SK-N-MC (cell line): ENCODE results near the gene TOMM7.

Experiments used
- DNase-seq: peaks from one replicate; pipeline ENCODE4 v3.0.0-alpha.2; 2011; ENCODE audit warnings: low read depth, low spot score
- H3K27ac ChIP-seq: fragments of 200-600 bp; sonication (generic); 2 replicates; pipeline ENCODE4 v1.5.1; 2016; ENCODE audit warnings: mixed run types
- H3K36me3 ChIP-seq: fragments of 200-600 bp; sonication (generic); 2 replicates; pipeline ENCODE4 v1.6.1; 2017; ENCODE audit warnings: antibody characterized with exemption, low read length, mixed read lengths; ENCODE audit not compliant: insufficient read depth
- H3K4me3 ChIP-seq: fragments of 200-600 bp; sonication (generic); 2 replicates; pipeline ENCODE4 v1.5.1; 2016
- H3K9ac ChIP-seq: fragments of 200-600 bp; sonication (generic); 2 replicates; pipeline ENCODE4 v1.8.0; 2017; ENCODE audit warnings: mixed run types, mixed read lengths; ENCODE audit not compliant: insufficient read length
- H3K9me3 ChIP-seq: fragments of 200-600 bp; sonication (generic); 2 replicates; pipeline ENCODE4 v1.6.1; 2017; ENCODE audit warnings: low read depth, mild to moderate bottlenecking, antibody characterized with exemption, low read length, moderate library complexity, mixed read lengths
- EZH2 ChIP-seq: fragments of 200-600 bp; sonication (generic); IDR thresholded peaks from one replicate; pipeline ENCODE4 v1.6.1; 2017; ENCODE audit warnings: antibody characterized with exemption
- FOXP2 ChIP-seq: optimal IDR thresholded peaks from 2 replicates; pipeline ENCODE3; 2011; ENCODE audit warnings: mild to moderate bottlenecking, moderate library complexity; ENCODE audit not compliant: insufficient read depth; ENCODE audit errors: extremely low read length, control extremely low read depth
- POLR2AphosphoS5 ChIP-seq: IDR thresholded peaks from 2 replicates; pipeline ENCODE4 v1.6.1; 2012; ENCODE audit warnings: mild to moderate bottlenecking, low read depth, low read length, borderline replicate concordance

Gene TOMM7

GRCh38 chr7:22771872-22772228, 50.8 kb downstream of the TOMM7 start:
- no peak for DNase-seq
- TF ChIP-seq FOXP2 (no peak), POLR2AphosphoS5 (no peak), EZH2 (no peak)

GRCh38 chr7:22771194-22771871, 51.3 kb downstream of the TOMM7 start:
- H3K27ac ChIP-seq = no peak overlapping the region
- no peak for TF ChIP-seq FOXP2
- TF ChIP-seq POLR2AphosphoS5 = no peak
- TF ChIP-seq EZH2 = no peak

More at GRCh38 chr7:22771872-22772228, 50.8 kb downstream of the TOMM7 start:
- H3K4me3 ChIP-seq = no peak overlapping the region
- H3K9me3 ChIP-seq = no peaks in the 10 kb centered on the region
- no peak overlapping the region for H3K27ac ChIP-seq
- H3K9ac ChIP-seq = no peak overlapping the region
- H3K36me3 ChIP-seq = no peaks in the 10 kb centered on the region

GRCh38 chr7:22765609-22766008, 57.0 kb downstream of the TOMM7 start:
- H3K27ac ChIP-seq = no peak overlapping the region
- DNase-seq = no peak

More at GRCh38 chr7:22771194-22771871, 51.3 kb downstream of the TOMM7 start:
- Histone ChIP-seq H3K4me3 (no peak overlapping the region), H3K36me3 (no peaks in the 10 kb centered on the region), H3K9ac (no peak overlapping the region), H3K9me3 (no peaks in the 10 kb centered on the region)
- DNase-seq = no peak

More at GRCh38 chr7:22765609-22766008, 57.0 kb downstream of the TOMM7 start:
- Histone ChIP-seq H3K36me3 (no peaks in the 10 kb centered on the region), H3K4me3 (no peak overlapping the region), H3K9me3 (no peaks in the 10 kb centered on the region), H3K9ac (no peak overlapping the region)
- TF ChIP-seq EZH2 = no peak
- TF ChIP-seq POLR2AphosphoS5 = no peak
- no peak for TF ChIP-seq FOXP2
